H1 (cell line): ENCODE results near the gene NUP50. TPM values are rescaled to one million over a fixed set of nuclear protein-coding genes. Genes with fewer than 3 reads are reported as not detected.

Source experiments
- CTCF ChIA-PET: fragments of 300-600 bp; sonication (Branson Sonifier 250); formaldehyde crosslinking; loops from one replicate; lab custom pipeline; 2021; ENCODE audit not compliant: partially characterized antibody; lab: Charles Lee
- POLR2A ChIA-PET: fragments of 300-600 bp; sonication (Branson Sonifier 250); formaldehyde crosslinking; loops from one replicate; lab custom pipeline; 2021; ENCODE audit warnings: inconsistent platforms; ENCODE audit not compliant: partially characterized antibody; lab: Charles Lee
- DNase-seq, 2 experiments: peaks; one replicate each; pipeline versions ENCODE4 v3.0.0 to v3.0.0-alpha.2; 2010 to 2022; ENCODE audit warnings: low spot score in 2 of 2, low read depth in 1 of 2, mixed read lengths in 1 of 2
- FAIRE-seq: peaks from 2 replicates; lab custom pipeline; 2011; peaks lifted over from hg19 to GRCh38; lab: Jason Lieb, UNC
- H2AFZ ChIP-seq: 2 replicates; pipeline ENCODE4 v1.8.1; 2012; ENCODE audit warnings: low read length, inconsistent platforms
- H2AK5ac ChIP-seq: 2 replicates; pipeline ENCODE4 v1.6.1; 2013; ENCODE audit warnings: low read depth, low read length
- H2BK120ac ChIP-seq: replicated peaks from 2 replicates; pipeline ENCODE3; 2013; ENCODE audit warnings: low read depth, low read length, inconsistent platforms
- H2BK12ac ChIP-seq: 2 replicates; pipeline ENCODE4 v1.6.1; 2013; ENCODE audit warnings: low read depth, low read length
- H2BK15ac ChIP-seq: 2 replicates; pipeline ENCODE4 v1.6.1; 2013; ENCODE audit warnings: low read length
- H2BK20ac ChIP-seq: 2 replicates; pipeline ENCODE4 v1.6.1; 2013; ENCODE audit warnings: low read length
- H2BK5ac ChIP-seq: 2 replicates; pipeline ENCODE4 v1.6.1; 2013; ENCODE audit warnings: low read depth, low read length
- H3K14ac ChIP-seq: 2 replicates; pipeline ENCODE4 v1.6.1; 2013; ENCODE audit warnings: inconsistent platforms; ENCODE audit not compliant: insufficient read length
- H3K18ac ChIP-seq: 2 replicates; pipeline ENCODE4 v1.6.1; 2013; ENCODE audit warnings: low read length; ENCODE audit errors: extremely low read depth
- H3K23ac ChIP-seq: 2 replicates; pipeline ENCODE4 v1.6.1; 2013; ENCODE audit warnings: inconsistent platforms; ENCODE audit not compliant: insufficient read length
- H3K23me2 ChIP-seq: 2 replicates; pipeline ENCODE4 v1.6.1; 2013; ENCODE audit warnings: low read depth, low read length
- H3K27ac ChIP-seq: 2 replicates; pipeline ENCODE4 v1.6.1; 2011; ENCODE audit warnings: low read depth, low read length, inconsistent platforms
- H3K27me3 ChIP-seq, 4 experiments: replicated peaks in 1 of 4; 1 replicate in 1 of 4; 2 replicates in 3 of 4; pipeline versions ENCODE4 v1.6.1 to v1.8.1; 2011 to 2013; ENCODE audit warnings: low read length in 3 of 4, mild to moderate bottlenecking in 3 of 4, inconsistent platforms in 2 of 4, mixed read lengths in 2 of 4, moderate library complexity in 1 of 4; ENCODE audit not compliant: control insufficient read depth in 3 of 4, insufficient read depth in 3 of 4; ENCODE audit errors: extremely low read depth in 1 of 4
- H3K36me3 ChIP-seq, 4 experiments: 2 replicates each; pipeline versions ENCODE4 v1.6.1 to v1.8.1; 2011 to 2013; ENCODE audit warnings: mild to moderate bottlenecking in 4 of 4, low read length in 3 of 4, moderate library complexity in 2 of 4, control low read depth in 1 of 4, inconsistent platforms in 1 of 4; ENCODE audit not compliant: insufficient read depth in 4 of 4, control insufficient read depth in 2 of 4
- H3K4ac ChIP-seq: replicated peaks from 2 replicates; pipeline ENCODE3; 2013; ENCODE audit warnings: low read length, low read depth, mixed read lengths, inconsistent platforms; ENCODE audit not compliant: insufficient read length
- H3K4me1 ChIP-seq, 4 experiments: replicated peaks in 1 of 4; 1 replicate in 1 of 4; 2 replicates in 3 of 4; pipeline versions ENCODE4 v1.6.1 to v1.8.1; 2011 to 2013; ENCODE audit warnings: low read length in 3 of 4, inconsistent platforms in 2 of 4, mixed read lengths in 1 of 4; ENCODE audit not compliant: insufficient read depth in 4 of 4, control insufficient read depth in 3 of 4
- H3K4me2 ChIP-seq, 2 experiments: 2 replicates each; pipeline versions ENCODE4 v1.6.1 to v1.8.1; 2011 to 2013; ENCODE audit warnings: low read depth in 2 of 2, low read length in 2 of 2, control low read depth in 1 of 2, inconsistent platforms in 1 of 2, mild to moderate bottlenecking in 1 of 2; ENCODE audit not compliant: insufficient read depth in 1 of 2
- H3K4me3 ChIP-seq, 4 experiments: fragments of 200-600, 300-600 bp in 1 of 4; sonication (generic), shearing (Covaris generic), sonication (Bioruptor Twin) in 1 of 4; 2 replicates each; pipeline versions ENCODE4 v1.5.1 to v1.8.1; 2011 to 2016; ENCODE audit warnings: low read length in 4 of 4, low read depth in 3 of 4, control low read depth in 2 of 4, inconsistent platforms in 2 of 4, mild to moderate bottlenecking in 2 of 4, mixed read lengths in 1 of 4, moderate library complexity in 1 of 4; ENCODE audit not compliant: insufficient read depth in 2 of 4; ENCODE audit errors: extremely low read depth in 1 of 4
- H3K56ac ChIP-seq: replicated peaks from 2 replicates; pipeline ENCODE3; 2013; ENCODE audit warnings: low read depth, mild to moderate bottlenecking, mixed read lengths, low read length, inconsistent platforms; ENCODE audit not compliant: insufficient read length
- H3K79me1 ChIP-seq: 2 replicates; pipeline ENCODE4 v1.6.1; 2013; ENCODE audit warnings: low read depth, low read length, control low read depth
- H3K79me2 ChIP-seq, 2 experiments: 2 replicates each; pipeline versions ENCODE4 v1.6.1 to v1.8.1; 2012 to 2013; ENCODE audit warnings: low read length in 2 of 2, mild to moderate bottlenecking in 2 of 2, inconsistent platforms in 1 of 2; ENCODE audit not compliant: insufficient read depth in 2 of 2, control insufficient read depth in 1 of 2
- H3K9ac ChIP-seq, 4 experiments: replicated peaks in 1 of 4; 1 replicate in 1 of 4; 2 replicates in 3 of 4; pipeline versions ENCODE4 v1.6.1 to v1.8.1; 2011 to 2013; ENCODE audit warnings: low read depth in 3 of 4, low read length in 3 of 4, control low read depth in 2 of 4, mild to moderate bottlenecking in 2 of 4, moderate library complexity in 2 of 4, inconsistent platforms in 1 of 4; ENCODE audit errors: extremely low read depth in 1 of 4
- H3K9me3 ChIP-seq, 2 experiments: 2 replicates each; pipeline versions ENCODE4 v1.6.1 to v1.8.1; 2012 to 2013; ENCODE audit warnings: mild to moderate bottlenecking in 2 of 2, moderate library complexity in 2 of 2, control low read depth in 1 of 2, inconsistent platforms in 1 of 2, low read depth in 1 of 2, low read length in 1 of 2, mixed read lengths in 1 of 2; ENCODE audit not compliant: insufficient read depth in 2 of 2
- H4K20me1 ChIP-seq, 2 experiments: replicated peaks in 1 of 2; 2 replicates each; pipeline versions ENCODE3 to v1.8.1; 2011 to 2013; ENCODE audit warnings: inconsistent platforms in 2 of 2, low read length in 2 of 2, mild to moderate bottlenecking in 1 of 2; ENCODE audit not compliant: insufficient read depth in 2 of 2, control insufficient read depth in 1 of 2
- H4K5ac ChIP-seq: 2 replicates; pipeline ENCODE4 v1.6.1; 2013; ENCODE audit warnings: low read length, low read depth, mixed read lengths, inconsistent platforms; ENCODE audit not compliant: insufficient read length
- H4K8ac ChIP-seq: 2 replicates; pipeline ENCODE4 v1.8.0; 2013; ENCODE audit warnings: mild to moderate bottlenecking, moderate library complexity, low read length, inconsistent platforms; ENCODE audit not compliant: insufficient read depth; ENCODE audit errors: extremely low read depth
- H4K91ac ChIP-seq: replicated peaks from 2 replicates; pipeline ENCODE3; 2013; ENCODE audit warnings: low read length, mixed read lengths, inconsistent platforms; ENCODE audit not compliant: insufficient read length
- E2F6 ChIP-seq: IDR thresholded peaks from 2 replicates; pipeline ENCODE4 v1.6.1; 2012; ENCODE audit warnings: inconsistent platforms
- FOSL1 ChIP-seq: IDR thresholded peaks from 2 replicates; pipeline ENCODE4 v1.6.1; 2011; ENCODE audit warnings: mild to moderate bottlenecking, low read depth, low read length, moderate library complexity; ENCODE audit not compliant: insufficient read depth
- NANOG ChIP-seq: IDR thresholded peaks from 2 replicates; pipeline ENCODE4 v1.6.1; 2011; ENCODE audit warnings: low read length, low read depth, mild to moderate bottlenecking, inconsistent platforms; ENCODE audit not compliant: insufficient read depth, poor library complexity, severe bottlenecking
- PHF8 ChIP-seq: fragments of 200-600 bp; sonication (generic); conservative IDR thresholded peaks from 2 replicates; pipeline ENCODE4 v1.7.1; 2012; ENCODE audit warnings: low read depth, mild to moderate bottlenecking, inconsistent platforms, low read length, moderate library complexity
- RNF2 ChIP-seq: fragments of 200-900, 300-1000 bp; sonication (generic); IDR thresholded peaks from 2 replicates; pipeline ENCODE4 v1.7.1; 2016; ENCODE audit warnings: borderline replicate concordance, low read depth, mild to moderate bottlenecking, antibody characterized with exemption, low read length; ENCODE audit not compliant: poor library complexity, severe bottlenecking; ENCODE audit errors: missing control alignments
- SIN3A ChIP-seq, 2 experiments: IDR thresholded peaks in 1 of 2; conservative IDR thresholded peaks in 1 of 2; 2 replicates each; pipeline ENCODE4 v1.6.1; 2011 to 2012; ENCODE audit warnings: low read length in 2 of 2, improper control_type of control experiment in 1 of 2, low read depth in 1 of 2, mild to moderate bottlenecking in 1 of 2
- SUZ12 ChIP-seq: fragments of 200-600 bp; sonication (generic); IDR thresholded peaks from 2 replicates; pipeline ENCODE4 v1.6.1; 2012; ENCODE audit warnings: mild to moderate bottlenecking, inconsistent platforms, low read length, moderate library complexity, mixed read lengths
- TAF1 ChIP-seq: IDR thresholded peaks from 2 replicates; pipeline ENCODE4 v1.6.1; 2011; ENCODE audit warnings: mild to moderate bottlenecking, low read depth, low read length
- WGBS, 2 experiments: shearing (Covaris generic) in 1 of 2; methylation state at CpG; one replicate each; pipeline versions ENCODE4 v1.1.6 to v1.1.7; 2013 to 2015; ENCODE audit warnings: low lambda C conversion rate in 2 of 2, mixed read lengths in 2 of 2, inconsistent platforms in 1 of 2, low coverage in 1 of 2, missing lambda C conversion rate in 1 of 2; ENCODE audit not compliant: insufficient replicate concordance in 2 of 2, insufficient coverage in 1 of 2, insufficient read length in 1 of 2; ENCODE audit errors: extremely low coverage in 1 of 2, missing lambda C conversion rate in 1 of 2; 5-methylcytosine and 5-hydroxymethylcytosine counted together
- polyA plus RNA-seq, 7 experiments: library from polyadenylated mRNA; depleted of rRNA in 3 of 7; stranded (reverse) in 5 of 7; unstranded in 2 of 7; fragments of >200 nt in 5 of 7; fragments of 200-250 nt in 2 of 7; gene quantifications; 1 replicate in 5 of 7; 2 replicates in 1 of 7; 4 replicates in 1 of 7; pipeline versions ENCODE4 v1.2.1 to v1.2.3, GENCODE V29; 2011 to 2013; ENCODE audit warnings: missing spikeins in 2 of 7, mixed read lengths in 2 of 7
- total RNA-seq: library from RNA; stranded (reverse); fragmentation: NEBNext Ultra II Directional; extraction: Animal tissue kit (Norgen Biotek cat#: 25700); gene quantifications from 2 replicates; pipeline ENCODE4 v1.2.1, GENCODE V29; 2021

The NUP50 gene
- total and polyA plus RNA-seq, 2 of the 8 experiments (the other 6 are each of a cell fraction or from before 2014, with no cell fraction given), result 20.0 to 112 TPM

- Histone ChIP-seq H3K56ac (no peak overlapping the region), H2AFZ (no peak overlapping the region), H3K9ac (peak overlapping the region; percentile 73 to 83 (median 77)), H3K4me1 (peaks cover 3 to 17% (median 10%) of the 10 kb centered on the region in 4 experiments; a peak in 6 of 7 replicates), H4K8ac (peak overlapping the region; percentile 83; the same call in 1 of the 2 replicates), H3K4me3 (peak overlapping the region; percentile 85 to 91 (median 90)), H3K79me1 (0 out of 2 replicates have a peak, but pooled peaks cover 2% of the 10 kb centered on the region), H2BK12ac (no peak overlapping the region), H4K91ac (no peak overlapping the region), H3K27me3 (no peaks in the 10 kb centered on the region), H4K20me1 (peaks cover 13 to 18% of the 10 kb centered on the region in 2 experiments), H2BK120ac (no peak overlapping the region), H3K27ac (peak overlapping the region; percentile 65; the same call in 1 of the 2 replicates), H3K4ac (no peak overlapping the region), H3K18ac (no peak overlapping the region), H3K23ac (no peak overlapping the region), H2AK5ac (no peak overlapping the region), H2BK15ac (no peak overlapping the region), H4K5ac (peak overlapping the region; percentile 92), H3K36me3 (peaks cover 1 to 19% (median 8%) of the 10 kb centered on the region in 4 experiments; a peak in 6 of 8 replicates), H2BK5ac (0 out of 2 replicates have a peak overlapping the region, but pooled peaks have one; percentile 49), H3K4me2 (peak overlapping the region; percentile 85 to 87), H2BK20ac (no peak overlapping the region), H3K9me3 (no peaks in the 10 kb centered on the region), H3K14ac (no peak overlapping the region), H3K23me2 (peaks cover 10% of the 10 kb centered on the region), H3K79me2 (peaks cover 22 to 80% of the 10 kb centered on the region in 2 experiments)
- WGBS, 2 experiments, result 3% methylated on average over 18 of the region's 59 CpGs; no CpG with 5 or more reads in 1 of the 2 experiments
- ChIA-PET CTCF (interaction anchor here (1.0 to 2.1 kb wide), 2 partner anchors 40 to 88 kb away, joined by 4 to 7 read pairs; no protein-coding TSS in a partner anchor), POLR2A (interaction anchor here (0.6 to 4.0 kb wide), 24 partner anchors 10 to 348 kb away, joined by 3 to 33 read pairs (median 4); no protein-coding TSS in a partner anchor)
- FAIRE-seq, result no peak
- DNase-seq, result peak in 1 of 2 experiments; percentile 68
- TF ChIP-seq SIN3A (conservative IDR thresholded peaks at IDR 0.05 in 1 of 2, IDR thresholded peaks at IDR 0.05 in 1 of 2; ENCODE audit: low read depth in 1 of 2, low read length in 2 of 2), result peak in 1 of 2 experiments; percentile 38; a peak in 1 of 4 replicates
- TF ChIP-seq NANOG, result no peak
- TF ChIP-seq TAF1, result no peak
- no peak for TF ChIP-seq E2F6
- no peak for TF ChIP-seq FOSL1
- TF ChIP-seq RNF2, result no peak
- peak; percentile 38; the same call in 1 of the 2 replicates for TF ChIP-seq PHF8
- no peak for TF ChIP-seq SUZ12
These were observed 754 bp downstream of the NUP50 start for GRCh38 chr22:45164270-45165088.
